H1 (cell line): ENCODE data around the gene ACER3. TPM values are rescaled to one million over a fixed set of nuclear protein-coding genes. Genes with fewer than 3 reads are reported as not detected.

Experiments used
- CTCF ChIA-PET: fragments of 300-600 bp; sonication (Branson Sonifier 250); formaldehyde crosslinking; loops from one replicate; lab custom pipeline; 2021; ENCODE audit not compliant: partially characterized antibody; lab: Charles Lee
- POLR2A ChIA-PET: fragments of 300-600 bp; sonication (Branson Sonifier 250); formaldehyde crosslinking; loops from one replicate; lab custom pipeline; 2021; ENCODE audit warnings: inconsistent platforms; ENCODE audit not compliant: partially characterized antibody; lab: Charles Lee
- DNase-seq, 2 experiments: peaks; one replicate each; pipeline versions ENCODE4 v3.0.0 to v3.0.0-alpha.2; 2010 to 2022; ENCODE audit warnings: low spot score in 2 of 2, low read depth in 1 of 2, mixed read lengths in 1 of 2
- FAIRE-seq: peaks from 2 replicates; lab custom pipeline; 2011; peaks lifted over from hg19 to GRCh38; lab: Jason Lieb, UNC
- H2AFZ ChIP-seq: 2 replicates; pipeline ENCODE4 v1.8.1; 2012; ENCODE audit warnings: low read length, inconsistent platforms
- H2AK5ac ChIP-seq: 2 replicates; pipeline ENCODE4 v1.6.1; 2013; ENCODE audit warnings: low read depth, low read length
- H2BK120ac ChIP-seq: replicated peaks from 2 replicates; pipeline ENCODE3; 2013; ENCODE audit warnings: low read depth, low read length, inconsistent platforms
- H2BK12ac ChIP-seq: 2 replicates; pipeline ENCODE4 v1.6.1; 2013; ENCODE audit warnings: low read depth, low read length
- H2BK15ac ChIP-seq: 2 replicates; pipeline ENCODE4 v1.6.1; 2013; ENCODE audit warnings: low read length
- H2BK20ac ChIP-seq: 2 replicates; pipeline ENCODE4 v1.6.1; 2013; ENCODE audit warnings: low read length
- H2BK5ac ChIP-seq: 2 replicates; pipeline ENCODE4 v1.6.1; 2013; ENCODE audit warnings: low read depth, low read length
- H3K14ac ChIP-seq: 2 replicates; pipeline ENCODE4 v1.6.1; 2013; ENCODE audit warnings: inconsistent platforms; ENCODE audit not compliant: insufficient read length
- H3K18ac ChIP-seq: 2 replicates; pipeline ENCODE4 v1.6.1; 2013; ENCODE audit warnings: low read length; ENCODE audit errors: extremely low read depth
- H3K23ac ChIP-seq: 2 replicates; pipeline ENCODE4 v1.6.1; 2013; ENCODE audit warnings: inconsistent platforms; ENCODE audit not compliant: insufficient read length
- H3K23me2 ChIP-seq: 2 replicates; pipeline ENCODE4 v1.6.1; 2013; ENCODE audit warnings: low read depth, low read length
- H3K27ac ChIP-seq: 2 replicates; pipeline ENCODE4 v1.6.1; 2011; ENCODE audit warnings: low read depth, low read length, inconsistent platforms
- H3K27me3 ChIP-seq, 4 experiments: replicated peaks in 1 of 4; 1 replicate in 1 of 4; 2 replicates in 3 of 4; pipeline versions ENCODE4 v1.6.1 to v1.8.1; 2011 to 2013; ENCODE audit warnings: low read length in 3 of 4, mild to moderate bottlenecking in 3 of 4, inconsistent platforms in 2 of 4, mixed read lengths in 2 of 4, moderate library complexity in 1 of 4; ENCODE audit not compliant: control insufficient read depth in 3 of 4, insufficient read depth in 3 of 4; ENCODE audit errors: extremely low read depth in 1 of 4
- H3K36me3 ChIP-seq, 4 experiments: 2 replicates each; pipeline versions ENCODE4 v1.6.1 to v1.8.1; 2011 to 2013; ENCODE audit warnings: mild to moderate bottlenecking in 4 of 4, low read length in 3 of 4, moderate library complexity in 2 of 4, control low read depth in 1 of 4, inconsistent platforms in 1 of 4; ENCODE audit not compliant: insufficient read depth in 4 of 4, control insufficient read depth in 2 of 4
- H3K4ac ChIP-seq: replicated peaks from 2 replicates; pipeline ENCODE3; 2013; ENCODE audit warnings: low read length, low read depth, mixed read lengths, inconsistent platforms; ENCODE audit not compliant: insufficient read length
- H3K4me1 ChIP-seq, 4 experiments: replicated peaks in 1 of 4; 1 replicate in 1 of 4; 2 replicates in 3 of 4; pipeline versions ENCODE4 v1.6.1 to v1.8.1; 2011 to 2013; ENCODE audit warnings: low read length in 3 of 4, inconsistent platforms in 2 of 4, mixed read lengths in 1 of 4; ENCODE audit not compliant: insufficient read depth in 4 of 4, control insufficient read depth in 3 of 4
- H3K4me2 ChIP-seq, 2 experiments: 2 replicates each; pipeline versions ENCODE4 v1.6.1 to v1.8.1; 2011 to 2013; ENCODE audit warnings: low read depth in 2 of 2, low read length in 2 of 2, control low read depth in 1 of 2, inconsistent platforms in 1 of 2, mild to moderate bottlenecking in 1 of 2; ENCODE audit not compliant: insufficient read depth in 1 of 2
- H3K4me3 ChIP-seq, 4 experiments: fragments of 200-600, 300-600 bp in 1 of 4; sonication (generic), shearing (Covaris generic), sonication (Bioruptor Twin) in 1 of 4; 2 replicates each; pipeline versions ENCODE4 v1.5.1 to v1.8.1; 2011 to 2016; ENCODE audit warnings: low read length in 4 of 4, low read depth in 3 of 4, control low read depth in 2 of 4, inconsistent platforms in 2 of 4, mild to moderate bottlenecking in 2 of 4, mixed read lengths in 1 of 4, moderate library complexity in 1 of 4; ENCODE audit not compliant: insufficient read depth in 2 of 4; ENCODE audit errors: extremely low read depth in 1 of 4
- H3K56ac ChIP-seq: replicated peaks from 2 replicates; pipeline ENCODE3; 2013; ENCODE audit warnings: low read depth, mild to moderate bottlenecking, mixed read lengths, low read length, inconsistent platforms; ENCODE audit not compliant: insufficient read length
- H3K79me1 ChIP-seq: 2 replicates; pipeline ENCODE4 v1.6.1; 2013; ENCODE audit warnings: low read depth, low read length, control low read depth
- H3K79me2 ChIP-seq, 2 experiments: 2 replicates each; pipeline versions ENCODE4 v1.6.1 to v1.8.1; 2012 to 2013; ENCODE audit warnings: low read length in 2 of 2, mild to moderate bottlenecking in 2 of 2, inconsistent platforms in 1 of 2; ENCODE audit not compliant: insufficient read depth in 2 of 2, control insufficient read depth in 1 of 2
- H3K9ac ChIP-seq, 4 experiments: replicated peaks in 1 of 4; 1 replicate in 1 of 4; 2 replicates in 3 of 4; pipeline versions ENCODE4 v1.6.1 to v1.8.1; 2011 to 2013; ENCODE audit warnings: low read depth in 3 of 4, low read length in 3 of 4, control low read depth in 2 of 4, mild to moderate bottlenecking in 2 of 4, moderate library complexity in 2 of 4, inconsistent platforms in 1 of 4; ENCODE audit errors: extremely low read depth in 1 of 4
- H3K9me3 ChIP-seq, 2 experiments: 2 replicates each; pipeline versions ENCODE4 v1.6.1 to v1.8.1; 2012 to 2013; ENCODE audit warnings: mild to moderate bottlenecking in 2 of 2, moderate library complexity in 2 of 2, control low read depth in 1 of 2, inconsistent platforms in 1 of 2, low read depth in 1 of 2, low read length in 1 of 2, mixed read lengths in 1 of 2; ENCODE audit not compliant: insufficient read depth in 2 of 2
- H4K20me1 ChIP-seq, 2 experiments: replicated peaks in 1 of 2; 2 replicates each; pipeline versions ENCODE3 to v1.8.1; 2011 to 2013; ENCODE audit warnings: inconsistent platforms in 2 of 2, low read length in 2 of 2, mild to moderate bottlenecking in 1 of 2; ENCODE audit not compliant: insufficient read depth in 2 of 2, control insufficient read depth in 1 of 2
- H4K5ac ChIP-seq: 2 replicates; pipeline ENCODE4 v1.6.1; 2013; ENCODE audit warnings: low read length, low read depth, mixed read lengths, inconsistent platforms; ENCODE audit not compliant: insufficient read length
- H4K8ac ChIP-seq: 2 replicates; pipeline ENCODE4 v1.8.0; 2013; ENCODE audit warnings: mild to moderate bottlenecking, moderate library complexity, low read length, inconsistent platforms; ENCODE audit not compliant: insufficient read depth; ENCODE audit errors: extremely low read depth
- H4K91ac ChIP-seq: replicated peaks from 2 replicates; pipeline ENCODE3; 2013; ENCODE audit warnings: low read length, mixed read lengths, inconsistent platforms; ENCODE audit not compliant: insufficient read length
- EZH2 ChIP-seq: fragments of 200-600 bp; sonication (generic); IDR thresholded peaks from 2 replicates; pipeline ENCODE4 v1.7.1; 2012; ENCODE audit warnings: low read depth, mild to moderate bottlenecking, moderate library complexity, low read length, inconsistent platforms; ENCODE audit not compliant: severe bottlenecking
- MAFK ChIP-seq: IDR thresholded peaks from 2 replicates; pipeline ENCODE4 v1.6.1; 2012; ENCODE audit warnings: low read depth, mild to moderate bottlenecking, improper control_type of control experiment, low read length
- NANOG ChIP-seq: IDR thresholded peaks from 2 replicates; pipeline ENCODE4 v1.6.1; 2011; ENCODE audit warnings: low read length, low read depth, mild to moderate bottlenecking, inconsistent platforms; ENCODE audit not compliant: insufficient read depth, poor library complexity, severe bottlenecking
- USF2 ChIP-seq: IDR thresholded peaks from 2 replicates; pipeline ENCODE4 v1.6.1; 2011; ENCODE audit warnings: low read length, improper control_type of control experiment
- ZNF274 ChIP-seq: IDR thresholded peaks from 2 replicates; pipeline ENCODE4 v1.7.0; 2012; ENCODE audit warnings: low read length, borderline replicate concordance; ENCODE audit errors: extremely low read depth
- polyA plus RNA-seq, 7 experiments: library from polyadenylated mRNA; depleted of rRNA in 3 of 7; stranded (reverse) in 5 of 7; unstranded in 2 of 7; fragments of >200 nt in 5 of 7; fragments of 200-250 nt in 2 of 7; gene quantifications; 1 replicate in 5 of 7; 2 replicates in 1 of 7; 4 replicates in 1 of 7; pipeline versions ENCODE4 v1.2.1 to v1.2.3, GENCODE V29; 2011 to 2013; ENCODE audit warnings: missing spikeins in 2 of 7, mixed read lengths in 2 of 7
- total RNA-seq: library from RNA; stranded (reverse); fragmentation: NEBNext Ultra II Directional; extraction: Animal tissue kit (Norgen Biotek cat#: 25700); gene quantifications from 2 replicates; pipeline ENCODE4 v1.2.1, GENCODE V29; 2021

Gene ACER3
- total and polyA plus RNA-seq, 2 of the 8 experiments (the other 6 are each of a cell fraction or from before 2014, with no cell fraction given) = 5.7 to 16.2 TPM

- Histone ChIP-seq H3K27ac (no peak overlapping the region), H2AFZ (no peak overlapping the region), H3K79me1 (no peaks in the 10 kb centered on the region), H3K36me3 (no peaks in the 10 kb centered on the region), H2BK12ac (no peak overlapping the region), H4K5ac (no peak overlapping the region), H3K23ac (no peak overlapping the region), H3K9me3 (no peaks in the 10 kb centered on the region), H2AK5ac (no peak overlapping the region), H3K23me2 (no peaks in the 10 kb centered on the region), H3K4me3 (no peak overlapping the region), H3K56ac (no peak overlapping the region), H2BK15ac (no peak overlapping the region), H4K20me1 (no peaks in the 10 kb centered on the region), H2BK5ac (no peak overlapping the region), H3K4me1 (no peaks in the 10 kb centered on the region), H3K4me2 (no peak overlapping the region), H2BK20ac (no peak overlapping the region), H3K79me2 (no peaks in the 10 kb centered on the region), H3K9ac (no peak overlapping the region), H3K14ac (no peak overlapping the region), H4K91ac (no peak overlapping the region), H4K8ac (no peak overlapping the region), H3K27me3 (no peaks in the 10 kb centered on the region), H3K18ac (no peak overlapping the region), H3K4ac (no peak overlapping the region), H2BK120ac (no peak overlapping the region)
- DNase-seq (no peak), FAIRE-seq (no peak)
- no peak for TF ChIP-seq NANOG
- TF ChIP-seq MAFK = no peak
- no peak for TF ChIP-seq ZNF274
- TF ChIP-seq USF2 = no peak
- no peak for TF ChIP-seq EZH2
- ChIA-PET CTCF (interaction anchor here (0.7 to 1.5 kb wide), 3 partner anchors 17 to 57 kb away, joined by 3 to 6 read pairs (median 5); no protein-coding TSS in a partner anchor), POLR2A (no interaction called here)
Observed at GRCh38 chr11:76975513-76975912, 114.8 kb downstream of the ACER3 start.
